IMR-90 (cell line): ENCODE data around the gene NRIP1. TPM values are rescaled to one million over a fixed set of nuclear protein-coding genes. Genes with fewer than 3 reads are reported as not detected.
A peak's percentile ranks its signal among the peaks of the same experiment; 100 is the strongest.

Experiments used
- ATAC-seq: fragments of 200-7000 bp; cut with Tn5 transposase; 2 replicates; pipeline ENCODE4 v1.9.1; 2020; ENCODE audit warnings: low read depth, mild to moderate bottlenecking, moderate library complexity
- BruUV-seq: library from RNA; stranded (reverse); fragments of 400-500 nt; replicated peaks from 2 replicates; lab custom pipeline; 2021; lab: Mats Ljungman, UMichigan
- CTCF ChIA-PET: fragments of 300-600 bp; formaldehyde crosslinking; extraction: SDS; loops from one replicate; lab custom pipeline; 2021; ENCODE audit warnings: antibody characterized with exemption; lab: Yijun Ruan, JAX
- POLR2A ChIA-PET: fragments of 300-600 bp; sonication (Branson Sonifier 250); formaldehyde crosslinking; loops from one replicate; lab custom pipeline; 2022; ENCODE audit warnings: antibody characterized with exemption; ENCODE audit not compliant: unreplicated experiment; lab: Charles Lee
- DNase-seq: peaks from one replicate; pipeline ENCODE4 v3.0.0; 2013
- H2AFZ ChIP-seq: replicated peaks from 2 replicates; pipeline ENCODE3; 2013; ENCODE audit warnings: low read length, mild to moderate bottlenecking; ENCODE audit not compliant: poor library complexity
- H2AK5ac ChIP-seq: 2 replicates; pipeline ENCODE4 v1.6.1; 2013; ENCODE audit warnings: low read depth, low read length, inconsistent platforms
- H2AK9ac ChIP-seq: replicated peaks from 2 replicates; pipeline ENCODE3; 2013; ENCODE audit warnings: mild to moderate bottlenecking, low read depth, low read length, moderate library complexity; ENCODE audit not compliant: poor library complexity
- H2BK120ac ChIP-seq: 2 replicates; pipeline ENCODE4 v1.6.1; 2013; ENCODE audit warnings: low read depth, low read length, inconsistent platforms
- H2BK15ac ChIP-seq: 3 replicates; pipeline ENCODE4 v1.6.1; 2013; ENCODE audit warnings: low read depth, low read length, inconsistent platforms
- H2BK20ac ChIP-seq: 2 replicates; pipeline ENCODE4 v1.6.1; 2013; ENCODE audit warnings: low read depth, mild to moderate bottlenecking, inconsistent platforms, low read length, moderate library complexity
- H2BK5ac ChIP-seq: 2 replicates; pipeline ENCODE4 v1.6.1; 2013; ENCODE audit warnings: mild to moderate bottlenecking, low read depth, low read length, inconsistent platforms; ENCODE audit not compliant: poor library complexity, severe bottlenecking
- H3K14ac ChIP-seq: replicated peaks from 2 replicates; pipeline ENCODE4 v1.6.1; 2013; ENCODE audit warnings: low read depth, low read length, inconsistent platforms
- H3K18ac ChIP-seq: 2 replicates; pipeline ENCODE4 v1.6.1; 2013; ENCODE audit warnings: low read depth, low read length, control low read depth
- H3K23ac ChIP-seq: 2 replicates; pipeline ENCODE4 v1.6.1; 2013; ENCODE audit warnings: low read depth, low read length, inconsistent platforms
- H3K27ac ChIP-seq: 2 replicates; pipeline ENCODE4 v1.5.1; 2013; ENCODE audit warnings: mild to moderate bottlenecking, control low read depth, low read length; ENCODE audit not compliant: insufficient read depth
- H3K27me3 ChIP-seq: 2 replicates; pipeline ENCODE4 v1.6.1; 2013; ENCODE audit warnings: low read length; ENCODE audit not compliant: control insufficient read depth, insufficient read depth
- H3K36me3 ChIP-seq: 2 replicates; pipeline ENCODE4 v1.6.1; 2013; ENCODE audit warnings: low read length, mixed read lengths; ENCODE audit not compliant: control insufficient read depth, insufficient read depth
- H3K4ac ChIP-seq: 2 replicates; pipeline ENCODE4 v1.6.1; 2013; ENCODE audit warnings: low read depth, low read length, inconsistent platforms
- H3K4me1 ChIP-seq: 2 replicates; pipeline ENCODE4 v1.6.1; 2013; ENCODE audit warnings: low read length, mixed read lengths; ENCODE audit not compliant: control insufficient read depth, insufficient read depth
- H3K4me2 ChIP-seq: 2 replicates; pipeline ENCODE4 v1.6.1; 2013; ENCODE audit warnings: low read depth, mild to moderate bottlenecking, control low read depth, low read length, moderate library complexity
- H3K4me3 ChIP-seq: 2 replicates; pipeline ENCODE4 v1.5.1; 2013; ENCODE audit warnings: low read depth, mild to moderate bottlenecking, control low read depth, low read length, moderate library complexity; ENCODE audit not compliant: insufficient read depth
- H3K56ac ChIP-seq: 2 replicates; pipeline ENCODE4 v1.6.1; 2013; ENCODE audit warnings: low read length, inconsistent platforms; ENCODE audit not compliant: insufficient read depth; ENCODE audit errors: extremely low read depth
- H3K79me1 ChIP-seq, 2 experiments: 2 replicates each; pipeline ENCODE4 v1.6.1; 2013; ENCODE audit warnings: low read length in 2 of 2, inconsistent platforms in 1 of 2, low read depth in 1 of 2
- H3K9ac ChIP-seq: 2 replicates; pipeline ENCODE4 v1.6.1; 2013; ENCODE audit warnings: low read depth, low read length, control low read depth
- H3K9me1 ChIP-seq: 2 replicates; pipeline ENCODE4 v1.6.1; 2013; ENCODE audit warnings: low read length, inconsistent platforms; ENCODE audit not compliant: insufficient read depth
- H3K9me3 ChIP-seq: 2 replicates; pipeline ENCODE4 v1.6.1; 2013; ENCODE audit warnings: low read length; ENCODE audit not compliant: control insufficient read depth, insufficient read depth
- H4K20me1 ChIP-seq: 2 replicates; pipeline ENCODE4 v1.6.1; 2013; ENCODE audit warnings: low read length, inconsistent platforms; ENCODE audit not compliant: insufficient read depth
- H4K5ac ChIP-seq: 2 replicates; pipeline ENCODE4 v1.6.1; 2013; ENCODE audit warnings: mild to moderate bottlenecking, low read depth, low read length, control low read depth
- H4K8ac ChIP-seq, 2 experiments: 2 replicates each; pipeline ENCODE4 v1.6.1; 2013; ENCODE audit warnings: low read depth in 2 of 2, low read length in 2 of 2, control low read depth in 1 of 2, inconsistent platforms in 1 of 2
- H4K91ac ChIP-seq: 2 replicates; pipeline ENCODE4 v1.6.1; 2013; ENCODE audit warnings: low read depth, low read length, inconsistent platforms; ENCODE audit not compliant: insufficient read depth
- BHLHE40 ChIP-seq: fragments of 150-350 bp; IDR thresholded peaks from 2 replicates; pipeline ENCODE4 v1.6.1; 2016; ENCODE audit warnings: mild to moderate bottlenecking, low read depth, low read length
- CEBPB ChIP-seq: IDR thresholded peaks from 2 replicates; pipeline ENCODE4 v1.6.1; 2012; ENCODE audit warnings: low read depth, low read length, improper control_type of control experiment
- CHD1 ChIP-seq: IDR thresholded peaks from 2 replicates; pipeline ENCODE4 v1.6.1; 2012; ENCODE audit warnings: low read depth, low read length, improper control_type of control experiment
- CTCF ChIP-seq: conservative IDR thresholded peaks from 2 replicates; pipeline ENCODE4 v1.5.1; 2012; ENCODE audit warnings: mild to moderate bottlenecking, low read depth, low read length, improper control_type of control experiment
- ELK1 ChIP-seq: fragments of 150-350 bp; IDR thresholded peaks from 2 replicates; pipeline ENCODE4 v1.6.1; 2016; ENCODE audit warnings: low read depth, mild to moderate bottlenecking, low read length, moderate library complexity, borderline replicate concordance
- FOS ChIP-seq: fragments of 150-350 bp; IDR thresholded peaks from 2 replicates; pipeline ENCODE4 v1.6.1; 2016; ENCODE audit warnings: low read depth, low read length
- MAFK ChIP-seq: IDR thresholded peaks from 2 replicates; pipeline ENCODE4 v1.6.1; 2012; ENCODE audit warnings: low read depth, low read length, improper control_type of control experiment
- MAZ ChIP-seq: IDR thresholded peaks from 2 replicates; pipeline ENCODE4 v1.6.1; 2012; ENCODE audit warnings: low read depth, mild to moderate bottlenecking, low read length, improper control_type of control experiment, moderate library complexity, borderline replicate concordance
- MXI1 ChIP-seq: IDR thresholded peaks from 2 replicates; pipeline ENCODE4 v1.6.1; 2012; ENCODE audit warnings: low read depth, mild to moderate bottlenecking, low read length, moderate library complexity, borderline replicate concordance
- NFE2L2 ChIP-seq: fragments of 150-350 bp; IDR thresholded peaks from 2 replicates; pipeline ENCODE4 v1.6.1; 2016; ENCODE audit warnings: low read depth, mild to moderate bottlenecking, low read length
- POLR2A ChIP-seq: IDR thresholded peaks from 2 replicates; pipeline ENCODE4 v1.6.1; 2012; ENCODE audit warnings: mild to moderate bottlenecking, low read depth, low read length
- RAD21 ChIP-seq: IDR thresholded peaks from 2 replicates; pipeline ENCODE4 v1.6.1; 2012; ENCODE audit warnings: low read length, improper control_type of control experiment
- RCOR1 ChIP-seq: IDR thresholded peaks from 2 replicates; pipeline ENCODE4 v1.6.1; 2012; ENCODE audit warnings: mild to moderate bottlenecking, low read length, improper control_type of control experiment; ENCODE audit not compliant: insufficient replicate concordance
- RFX5 ChIP-seq: IDR thresholded peaks from 2 replicates; pipeline ENCODE4 v1.8.0; 2012; ENCODE audit warnings: low read depth, mild to moderate bottlenecking, low read length, moderate library complexity
- SMC3 ChIP-seq: fragments of 150-350 bp; IDR thresholded peaks from 2 replicates; pipeline ENCODE4 v1.6.1; 2016; ENCODE audit warnings: low read depth, mild to moderate bottlenecking, antibody characterized with exemption, low read length, moderate library complexity
- USF2 ChIP-seq: fragments of 150-350 bp; IDR thresholded peaks from 2 replicates; pipeline ENCODE4 v1.6.1; 2017; ENCODE audit warnings: mild to moderate bottlenecking, antibody characterized with exemption, low read length, low read depth
- WGBS, 2 experiments: methylation state at CpG; one replicate each; pipeline versions ENCODE4 v1.1.5 to v1.1.7; 2013; ENCODE audit warnings: missing lambda C conversion rate in 2 of 2; ENCODE audit not compliant: insufficient read length in 1 of 2; ENCODE audit errors: extremely low coverage in 2 of 2; 5-methylcytosine and 5-hydroxymethylcytosine counted together
- dilution Hi-C: fragments of 300-500 bp; cut with HindIII; formaldehyde crosslinking; loops from one replicate; pipeline ENCODE4 v1.14.3; 2018; ENCODE audit warnings: low sequenced_read_pairs; ENCODE audit not compliant: unreplicated experiment
- in situ Hi-C: fragments of 300-500 bp; cut with MboI; formaldehyde crosslinking; loops from 3 replicates; pipeline ENCODE4 v1.14.3; 2019; ENCODE audit warnings: low sequenced_read_pairs, inconsistent platforms, mixed read lengths
- intact Hi-C: fragments of 100-400 bp; cut with micrococcal nuclease; formaldehyde crosslinking; loops from 2 replicates; pipeline ENCODE4 v1.10.0; 2022
- polyA plus RNA-seq, 3 experiments: library from polyadenylated mRNA; depleted of rRNA; stranded (reverse); fragments of >200 nt; gene quantifications; 2 replicates each; pipeline ENCODE4 v1.2.3, GENCODE V29; 2012; ENCODE audit warnings: low replicate concordance in 1 of 3
- total RNA-seq: library from RNA; depleted of rRNA; stranded (reverse); fragments of >200 nt; gene quantifications from 2 replicates; pipeline ENCODE4 v1.2.3, GENCODE V29; 2012

The NRIP1 gene
- total and polyA plus RNA-seq, 2 of the 4 experiments (the other 2 are of a cell fraction): 9.6 to 73.8 TPM

- H3K4me1 ChIP-seq: peaks cover 11% of the 10 kb centered on the region; the same call in 1 of the 2 replicates
- intact Hi-C loops: no loop called here
- H2AFZ ChIP-seq: no peak overlapping the region
- no peaks in the 10 kb centered on the region for H4K20me1 ChIP-seq
- H2BK120ac ChIP-seq: no peak overlapping the region
- H3K23ac ChIP-seq: no peak overlapping the region
- BruUV-seq: no TSS peak
- no peaks in the 10 kb centered on the region for H3K36me3 ChIP-seq
- in situ Hi-C loops: no loop called here
- no peak overlapping the region for H3K56ac ChIP-seq
- H3K9ac ChIP-seq: no peak overlapping the region
- no peak overlapping the region for H2BK15ac ChIP-seq
- no peak overlapping the region for H2BK20ac ChIP-seq
- peak overlapping the region; percentile 42; the same call in 1 of the 2 replicates for H4K5ac ChIP-seq
- H3K4me3 ChIP-seq: no peak overlapping the region
- H3K9me1 ChIP-seq: peaks cover 2% of the 10 kb centered on the region; the same call in 1 of the 2 replicates
- H3K4me2 ChIP-seq: peak overlapping the region; percentile 69; the same call in 1 of the 2 replicates
- no peak overlapping the region for H3K14ac ChIP-seq
- no peak overlapping the region for H2AK9ac ChIP-seq
- ATAC-seq (peak; percentile 68), DNase-seq (peak; percentile 34)
- H2AK5ac ChIP-seq: no peak overlapping the region
- H2BK5ac ChIP-seq: peak overlapping the region; percentile 89
- H3K27me3 ChIP-seq: no peaks in the 10 kb centered on the region
- WGBS, 2 experiments: no CpG with 5 or more reads among the region's 2 CpGs
- dilution Hi-C loops: no loop called here
- H4K8ac ChIP-seq: peak overlapping the region in 1 of 2 experiments; percentile 43; a peak in 1 of 4 replicates
- H3K4ac ChIP-seq: no peak overlapping the region
- no peaks in the 10 kb centered on the region for H3K9me3 ChIP-seq
- ChIA-PET POLR2A (no interaction called here), CTCF (interaction anchor here (0.6 kb wide), 1 partner anchor 92 kb away, joined by 3 read pairs; no protein-coding TSS in a partner anchor)
- no peak for TF ChIP-seq USF2
- no peak for TF ChIP-seq RFX5
- no peak for TF ChIP-seq POLR2A
- TF ChIP-seq NFE2L2: no peak
- no peak for TF ChIP-seq FOS
- TF ChIP-seq MXI1: no peak
- no peak for TF ChIP-seq RCOR1
- no peak for TF ChIP-seq MAZ
- no peak for TF ChIP-seq ELK1
- no peak for TF ChIP-seq BHLHE40
- TF ChIP-seq RAD21: no peak
- TF ChIP-seq CTCF: no peak
- no peak for TF ChIP-seq CEBPB
- TF ChIP-seq SMC3: no peak
- no peak for TF ChIP-seq MAFK
- no peak for TF ChIP-seq CHD1
- H3K18ac ChIP-seq: peak overlapping the region; percentile 66; the same call in 1 of the 2 replicates
- no peak overlapping the region; the same call in 1 of the 2 replicates for H3K27ac ChIP-seq
- H4K91ac ChIP-seq: no peak overlapping the region
- 0 out of 4 replicates have a peak, but pooled peaks cover 3 to 4% of the 10 kb centered on the region in 2 experiments for H3K79me1 ChIP-seq
Observed at GRCh38 chr21:14913638-14914037, 151.2 kb downstream of the NRIP1 start.
